Activated CD4-positive, alpha-beta T cell treated with anti-CD3 and anti-CD28 coated beads for 48 hours (primary cell): ENCODE measurements around the gene HLF.

ENCODE experiments used
- DNase-seq: peaks from one replicate; pipeline ENCODE4 v3.0.0-alpha.2; 2020

The HLF gene

DNA sequence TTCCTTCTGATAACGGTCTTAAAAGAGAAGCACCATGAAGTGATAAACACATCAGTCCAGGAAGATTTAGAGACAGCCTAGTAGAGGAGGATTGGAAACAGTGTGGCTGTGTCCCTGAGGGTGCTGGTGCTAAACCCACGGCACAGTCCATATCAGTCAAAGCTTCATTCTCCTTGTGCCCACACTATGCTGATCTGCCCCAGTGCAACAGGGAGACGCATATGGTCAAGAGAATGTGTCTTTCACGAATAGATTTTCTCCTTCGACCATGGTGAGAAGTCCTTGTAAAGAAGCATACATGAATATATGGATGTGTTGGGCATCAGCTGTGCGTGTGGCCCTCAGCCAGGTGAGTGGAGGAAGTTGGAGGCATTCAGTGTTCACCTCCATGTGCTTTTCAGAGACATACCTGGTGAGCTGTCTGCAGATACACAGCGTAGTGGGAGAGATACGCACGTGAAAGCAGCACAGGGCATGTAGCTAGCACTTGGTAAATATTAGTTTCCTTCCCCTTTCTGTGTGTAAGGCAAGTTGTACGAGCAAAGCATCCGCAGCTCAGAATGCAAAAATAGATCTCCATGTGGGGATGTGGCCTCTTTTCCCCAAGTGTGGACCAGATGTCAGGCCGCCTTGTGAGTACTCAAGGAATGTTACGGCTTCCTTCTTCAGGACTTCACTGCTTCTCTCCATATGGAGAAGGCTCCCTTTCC lies 29.4 kb downstream of the HLF start:
- DNase-seq = no peak

GRCh38 chr17:55295411-55296170 lies 30.8 kb downstream of the HLF start:
- peak; percentile 66 for DNase-seq

- no peak for DNase-seq
Measured at GRCh38 chr17:55296171-55296695, 31.5 kb downstream of the HLF start.

DNA sequence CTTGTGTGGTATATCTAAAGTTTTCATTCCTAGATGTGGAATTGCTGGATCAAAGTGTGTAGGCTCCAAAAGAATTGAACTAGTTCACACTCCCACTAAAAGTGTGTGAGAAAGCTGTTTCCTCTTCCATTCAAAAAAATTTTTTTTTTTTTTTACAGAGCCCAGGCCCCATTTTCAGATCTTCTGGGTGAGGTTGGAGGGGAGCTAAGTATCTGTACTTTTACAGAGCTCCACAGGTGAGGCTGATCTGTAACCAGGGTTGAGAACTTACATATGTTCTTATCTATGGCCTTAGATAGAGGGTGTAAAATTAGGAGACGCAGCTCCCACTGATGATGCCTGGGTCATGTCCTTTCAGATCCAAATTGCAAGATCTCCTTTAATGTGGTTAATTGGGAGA lies 31.9 kb downstream of the HLF start:
- DNase-seq = no peak

DNA sequence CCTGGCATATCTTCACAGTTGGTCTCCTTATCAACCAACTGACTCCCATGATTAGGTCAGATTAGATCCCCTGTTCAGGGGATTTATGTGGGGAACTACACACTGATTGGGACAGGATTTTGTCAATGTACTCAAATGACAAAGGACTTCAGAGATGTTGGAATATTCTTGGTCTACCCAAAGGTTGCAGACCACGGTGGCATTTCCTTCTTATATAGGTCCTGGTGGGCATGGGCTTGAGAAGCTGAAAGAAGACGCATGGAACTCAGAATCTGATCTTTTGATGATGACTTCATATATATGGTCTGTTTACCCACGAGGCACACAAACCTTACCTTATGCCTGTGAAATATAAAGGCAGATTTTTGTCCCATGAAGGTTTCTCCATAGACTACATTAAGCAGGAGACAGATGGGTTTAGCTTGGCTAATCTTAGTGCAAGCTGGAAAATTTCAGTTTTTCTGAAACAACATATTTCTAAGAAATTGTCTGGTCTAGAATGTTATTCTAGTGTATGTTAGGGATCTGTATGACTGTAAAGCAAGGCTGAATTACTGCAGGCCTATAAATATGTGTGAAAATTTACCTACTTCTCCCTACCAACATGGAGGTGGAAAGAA lies 33.5 kb downstream of the HLF start:
- no peak for DNase-seq

DNA sequence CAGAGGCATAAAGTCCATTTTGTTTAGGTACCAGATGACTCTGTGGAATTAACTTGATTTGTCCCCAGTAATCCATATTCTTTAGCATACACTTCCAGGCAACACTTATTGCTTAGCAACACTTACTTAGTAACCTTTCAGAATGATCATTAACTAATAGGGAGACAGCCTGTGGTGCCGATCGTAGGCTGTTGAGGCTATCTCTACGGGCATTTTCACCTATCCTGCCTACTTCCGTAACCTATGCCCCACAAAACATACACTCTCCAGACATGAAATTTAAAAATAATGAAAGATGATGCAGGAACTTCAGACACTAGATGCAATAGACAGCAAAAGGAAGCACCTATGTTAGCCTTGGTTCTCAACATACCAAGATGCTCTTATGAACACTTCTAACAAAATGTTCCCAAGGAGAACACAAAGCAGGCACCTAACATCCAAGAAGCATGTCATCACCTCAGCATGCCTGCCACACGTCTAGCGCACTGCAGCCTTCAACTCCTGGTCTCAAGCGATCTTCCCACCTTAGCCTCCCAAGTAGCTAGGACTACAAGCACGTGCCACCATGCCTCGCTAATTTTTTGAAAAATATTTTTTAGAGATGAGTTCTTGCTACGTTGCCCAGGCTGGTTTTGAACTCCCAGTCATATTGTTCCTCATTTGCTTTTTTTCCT lies 34.5 kb downstream of the HLF start:
- no peak for DNase-seq

DNA sequence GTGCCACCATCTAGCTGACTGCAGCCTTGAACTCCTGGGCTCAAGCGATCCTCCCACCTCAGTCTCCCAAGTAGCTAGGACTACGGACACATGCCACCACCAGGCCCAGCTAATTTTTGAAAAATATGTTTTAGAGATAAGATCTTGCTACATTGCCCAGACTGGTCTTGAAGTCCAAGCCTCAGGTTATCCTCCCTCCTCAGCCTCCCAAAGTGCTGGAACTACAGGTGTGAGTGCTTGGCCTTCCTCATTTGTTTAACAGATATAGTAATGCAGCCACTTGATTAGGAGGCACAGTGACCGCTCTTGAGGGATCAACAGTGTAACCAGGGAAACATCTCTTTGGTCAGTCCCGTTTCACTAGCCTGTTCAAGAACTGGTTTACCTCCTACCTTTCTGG lies 35.1 kb downstream of the HLF start:
- DNase-seq = no peak

DNA sequence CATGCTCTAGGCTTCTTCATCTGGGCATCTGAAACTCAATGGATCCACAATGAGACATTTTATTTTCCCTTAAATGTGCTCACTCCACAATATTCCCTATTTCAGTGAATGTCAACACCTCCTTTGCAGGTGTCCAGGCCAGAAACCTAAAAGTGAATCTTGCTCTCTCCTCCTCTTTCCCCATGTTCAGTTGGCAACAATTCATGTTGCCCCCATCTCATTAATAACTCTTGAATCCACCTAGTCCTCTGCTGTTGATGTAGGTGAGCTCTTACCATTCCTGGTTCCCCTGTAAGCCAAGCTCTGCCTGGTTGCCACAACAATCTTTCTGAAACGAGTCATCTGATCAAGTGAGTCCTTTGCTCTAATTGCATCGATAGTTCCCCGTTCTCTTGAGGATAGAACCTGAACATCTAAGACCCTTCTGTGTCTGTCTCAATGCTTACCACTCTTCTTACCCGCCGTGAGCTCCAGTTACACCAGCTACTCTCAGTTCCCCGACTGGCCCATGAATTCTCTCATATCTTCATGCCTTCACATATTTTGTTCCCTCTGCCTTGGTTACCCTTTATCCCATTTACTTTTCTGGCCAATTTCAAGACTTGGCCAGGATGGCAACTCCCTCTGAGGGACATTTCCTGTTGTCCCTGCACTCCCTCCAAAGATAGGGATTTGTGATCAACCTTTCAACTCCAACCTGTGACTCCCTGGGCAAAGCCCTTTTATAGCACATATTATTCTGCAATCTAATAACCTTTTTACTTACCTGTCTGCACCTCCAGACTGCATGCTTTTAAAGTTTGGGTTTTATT lies 35.9 kb downstream of the HLF start:
- DNase-seq = no peak

- DNase-seq = no peak
Measured at GRCh38 chr17:55301521-55302406, 37.0 kb downstream of the HLF start.

DNA sequence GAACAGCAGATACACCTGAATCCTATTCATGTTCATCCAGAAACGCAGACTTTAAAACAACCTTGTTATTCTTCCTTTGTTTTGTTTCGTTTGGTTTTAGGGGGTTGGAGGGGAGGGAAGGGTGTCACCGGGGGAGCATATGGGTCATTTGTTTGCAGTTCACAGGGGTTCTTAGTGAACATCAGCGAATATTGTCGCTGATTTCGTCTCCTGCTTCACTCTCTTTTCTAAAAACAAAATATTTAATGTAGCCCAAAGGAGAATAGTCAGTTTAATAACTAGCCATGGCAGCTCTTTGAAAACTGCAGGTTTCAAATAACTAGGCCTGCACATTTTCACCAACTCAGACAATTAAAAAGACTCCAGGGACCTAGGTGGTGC lies 37.6 kb downstream of the HLF start:
- DNase-seq = no peak

GRCh38 chr17:55303008-55303493 lies 38.3 kb downstream of the HLF start:
- DNase-seq = no peak

DNA sequence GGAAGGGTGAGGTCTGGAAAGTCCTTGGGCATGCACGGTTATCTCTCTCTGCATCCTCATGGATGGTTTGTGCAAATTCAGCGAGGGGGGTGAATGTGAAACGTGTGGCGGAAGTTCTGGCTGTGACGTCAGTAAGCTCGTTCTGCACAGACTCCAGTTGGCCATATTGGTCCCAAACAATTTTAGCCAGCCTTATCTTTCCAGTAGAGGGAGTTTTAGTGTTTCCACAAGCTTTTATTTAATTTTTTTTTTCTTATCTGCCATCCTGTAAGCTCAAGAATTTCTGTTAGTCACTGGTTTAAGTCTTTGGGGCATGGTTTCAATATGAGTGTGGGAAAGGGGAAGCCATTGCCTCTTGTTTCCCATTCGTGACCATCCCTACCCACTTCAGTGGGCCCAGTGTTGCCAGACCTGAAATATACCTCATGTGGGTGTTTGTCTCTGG lies 39.0 kb downstream of the HLF start:
- DNase-seq = peak; percentile 13

DNA sequence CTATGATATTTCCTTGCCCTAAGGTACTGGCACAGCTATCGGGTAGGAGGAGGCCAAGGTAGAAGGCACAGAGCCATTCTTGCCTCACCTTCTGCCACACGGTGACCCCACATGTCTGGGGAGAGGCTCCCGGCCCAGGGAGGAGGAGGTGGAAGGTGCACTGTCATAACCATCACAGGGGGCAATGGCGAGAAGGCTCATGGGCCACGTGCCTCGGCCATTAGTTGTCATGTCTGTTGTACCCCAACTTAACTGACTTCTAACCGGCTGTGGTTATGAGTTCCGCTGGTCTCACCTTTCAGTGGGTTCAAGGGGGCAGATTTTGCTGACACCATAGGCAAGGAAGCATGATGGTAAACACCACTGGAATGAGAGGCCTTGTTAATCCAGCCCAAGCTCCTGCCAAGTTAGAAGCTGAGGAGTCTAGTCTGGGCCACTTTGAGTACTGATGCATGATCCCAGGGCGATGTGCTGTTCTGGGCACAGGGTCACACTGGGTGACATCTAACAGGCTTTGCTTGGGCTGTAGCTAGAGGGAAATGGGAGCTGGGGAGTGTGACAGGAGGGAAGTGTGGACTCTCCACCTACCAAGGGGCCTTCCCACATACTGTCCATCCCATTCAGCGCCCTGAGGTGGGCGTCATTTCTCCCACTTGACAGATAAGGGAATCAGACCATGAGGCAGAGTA lies 39.6 kb downstream of the HLF start:
- no peak for DNase-seq

GRCh38 chr17:55305321-55306087 lies 40.7 kb downstream of the HLF start:
- DNase-seq = no peak

DNA sequence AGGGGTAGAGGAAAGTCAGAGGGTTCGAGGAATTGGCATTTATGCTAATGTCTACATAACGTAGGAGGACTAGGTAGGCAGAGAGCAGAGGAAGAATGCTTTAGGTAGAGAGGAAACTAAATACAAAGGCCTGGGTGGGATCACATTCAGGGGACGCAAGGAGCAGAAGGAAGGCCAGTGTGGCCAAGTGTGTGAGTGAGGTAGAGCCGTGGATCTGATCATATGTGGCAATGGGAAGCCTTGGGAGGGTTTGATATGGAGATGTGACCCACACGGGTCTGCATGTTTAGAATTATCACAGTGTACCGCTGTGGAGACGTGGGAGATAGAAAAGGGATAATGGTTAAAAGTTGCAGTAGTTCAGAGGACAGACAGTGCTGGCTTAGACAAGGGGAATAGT lies 43.1 kb downstream of the HLF start:
- no peak for DNase-seq

DNA sequence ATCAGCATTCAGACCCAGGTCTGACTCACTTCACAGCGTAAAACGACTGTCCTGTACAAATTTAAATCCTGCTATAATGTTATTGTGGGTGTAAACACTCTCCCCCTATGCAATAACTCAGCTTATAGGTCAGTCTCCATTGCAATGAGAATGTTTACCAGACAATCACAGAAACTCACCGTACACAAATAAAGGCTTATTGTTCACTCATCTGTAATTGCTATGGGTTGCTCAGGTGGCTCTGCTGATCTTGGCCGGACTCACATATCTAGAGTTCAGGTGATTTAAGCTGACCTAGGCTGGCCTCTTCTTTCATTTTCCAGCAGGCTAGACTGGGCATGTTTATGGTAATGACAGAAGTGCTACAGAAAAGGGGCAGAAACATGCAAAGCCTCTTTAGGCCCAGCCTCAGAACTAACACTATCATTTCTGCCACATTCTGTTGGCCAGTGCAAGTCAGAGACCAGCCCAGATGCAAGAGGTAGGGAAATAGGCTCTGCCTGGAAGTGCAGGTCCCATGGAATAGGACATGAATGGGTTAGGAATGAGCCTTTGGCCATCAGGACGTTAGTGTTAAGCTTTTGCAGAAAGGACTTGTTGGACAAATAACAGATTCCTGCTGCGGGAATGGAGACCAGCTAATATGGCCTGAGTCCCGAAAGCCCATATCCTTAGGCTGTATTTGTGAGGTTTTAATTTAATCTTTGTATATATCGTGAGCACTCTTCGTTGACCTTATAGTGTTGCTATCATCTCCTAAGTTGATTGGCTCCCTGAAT lies 44.0 kb downstream of the HLF start:
- no peak for DNase-seq

DNA sequence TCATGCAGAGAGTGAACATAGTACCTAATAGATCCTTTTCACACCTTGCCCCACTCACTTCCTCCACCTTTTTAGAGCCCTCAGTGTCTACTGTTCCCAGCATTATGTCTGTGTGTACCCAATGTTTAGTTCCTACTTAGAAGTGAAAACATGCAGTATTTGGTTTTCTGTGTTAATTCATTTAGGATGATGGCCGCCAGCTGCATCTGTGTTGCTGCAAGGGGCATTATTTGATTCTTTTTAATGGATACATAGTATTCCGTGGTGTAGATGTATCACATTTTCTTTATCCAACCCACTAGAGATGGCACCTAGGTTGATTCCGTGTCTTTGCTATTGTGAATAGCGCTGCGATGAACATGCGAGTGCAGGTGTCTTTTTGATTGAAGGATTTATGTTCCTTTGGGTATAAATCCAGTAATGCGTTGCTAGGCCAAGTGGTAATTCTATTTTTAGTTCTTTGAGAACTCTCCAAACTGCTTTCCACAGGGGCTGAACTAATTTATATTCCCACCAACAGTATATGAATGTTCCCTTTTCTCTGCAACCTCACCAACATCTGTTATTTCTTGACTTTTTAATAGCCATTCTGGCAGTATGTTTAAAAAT lies 47.1 kb downstream of the HLF start:
- no peak for DNase-seq

DNA sequence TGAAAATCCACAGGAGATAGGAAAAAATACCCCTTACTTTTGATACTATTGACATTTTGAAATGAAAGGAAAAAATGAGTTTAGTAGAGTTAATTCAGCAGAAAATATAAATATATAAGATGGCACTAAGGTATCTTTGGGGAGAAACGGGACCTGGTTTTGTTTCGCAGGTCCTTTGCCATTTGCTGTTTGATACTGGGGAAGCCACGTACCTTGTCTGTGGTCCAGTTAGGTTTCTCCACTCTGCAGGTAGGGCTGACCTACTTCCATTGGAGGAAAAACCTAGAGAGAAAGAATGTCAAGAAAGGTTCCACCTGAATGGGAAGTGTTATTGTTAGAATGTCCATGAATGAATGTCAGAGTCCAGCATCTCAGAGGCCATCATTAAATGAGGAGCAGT lies 48.1 kb downstream of the HLF start:
- no peak for DNase-seq
